ENCODE results near the gene IL17F. TPM values are rescaled to one million over a fixed set of nuclear protein-coding genes. Genes with fewer than 3 reads are reported as not detected.

The IL17F gene
- total RNA-seq, 1 experiment from 2014 or later = not detected

DNA sequence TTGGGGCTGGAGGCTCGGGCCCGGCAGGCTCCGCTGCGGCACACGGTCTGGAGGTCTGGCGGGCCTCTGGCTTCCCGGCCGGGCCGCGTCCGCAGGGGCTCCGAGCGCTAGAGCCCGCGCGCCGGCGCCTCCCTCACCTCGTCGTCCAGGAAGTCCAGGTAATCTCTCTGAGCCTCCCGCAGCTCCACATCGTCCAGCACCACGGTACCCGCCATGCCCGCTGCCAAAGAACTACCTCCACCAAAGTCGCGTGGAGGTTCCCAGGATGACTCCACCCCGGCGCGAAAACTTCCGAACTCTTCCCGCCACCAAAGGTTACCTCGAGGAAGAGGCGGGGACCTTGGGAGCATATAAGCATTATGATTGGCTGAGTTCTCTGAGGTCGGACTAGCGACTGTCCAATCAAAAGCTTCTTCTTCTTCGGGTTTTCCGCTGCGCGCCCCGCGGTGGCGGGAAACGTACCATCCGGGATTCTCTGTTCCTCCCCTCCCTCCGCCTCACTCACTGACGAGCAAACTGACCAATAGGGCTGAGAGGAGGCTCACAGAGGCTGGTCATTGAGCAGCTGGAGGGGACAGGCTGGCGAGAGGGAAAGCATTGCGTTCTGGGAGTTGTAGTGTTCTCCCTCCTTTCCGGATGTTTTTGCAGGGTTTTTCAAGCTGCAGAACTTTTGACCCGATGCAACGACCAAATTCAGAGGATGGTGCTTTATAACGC lies 40.3 kb upstream of the IL17F start, which contains the start of gene MCM3:
MCM3 (minus strand) TSS at position 283 of the 717 bp plus-strand sequence; CDS start at position 215, 68 bp downstream.
- intact Hi-C loops (cut with micrococcal nuclease) = loop anchor here (2.0 to 10.0 kb wide), 3 partner anchors 230 to 378 kb away; no protein-coding TSS in a partner anchor
- ATAC-seq (peak; percentile 97), DNase-seq (ENCODE audit: low read depth, low spot score) (peak; percentile 99)
- peaks cover 30 to 38% of the 10 kb centered on the region in 2 experiments for H3K36me3 ChIP-seq (ENCODE audit: control insufficient read depth in 1 of 2, insufficient read depth in 2 of 2, low read length in 2 of 2)
- peaks cover 4 to 22% of the 10 kb centered on the region in 2 experiments; a peak in 3 of 4 replicates for H3K4me1 ChIP-seq (ENCODE audit: control insufficient read depth in 1 of 2, insufficient read depth in 2 of 2, low read length in 2 of 2)
- H2AFZ ChIP-seq (ENCODE audit: low read depth, low read length, poor library complexity, severe bottlenecking) = peak within 1 kb of the TSS; percentile 96
- RAD21 ChIA-PET (ENCODE audit: low non-redundant PET in 1 of 2, low total read pairs in 2 of 2, uncharacterized antibody in 2 of 2, unreplicated experiment in 2 of 2) = interaction anchor here (0.6 to 2.3 kb wide), 2 partner anchors 115 to 395 kb away, joined by 5 to 9 read pairs; no protein-coding TSS in a partner anchor
- peak within 1 kb of the TSS; percentile 97 for H3K9ac ChIP-seq (ENCODE audit: low read length)
- no peaks in the 10 kb centered on the region for H3K9me2 ChIP-seq (ENCODE audit: insufficient read depth)
- BruUV-seq (replicated peaks) = no TSS peak
- H3K79me2 ChIP-seq (ENCODE audit: insufficient read depth, low read length) = peaks cover 49% of the 10 kb centered on the region
- H3K9me3 ChIP-seq (ENCODE audit: control insufficient read depth in 1 of 2, insufficient read depth in 1 of 2, low read depth in 1 of 2, low read length in 2 of 2) = no peaks in the 10 kb centered on the region
- peak within 1 kb of the TSS; percentile 88 to 92 for H3K4me3 ChIP-seq (replicated peaks in 1 of 2; ENCODE audit: low read depth in 1 of 2, low read length in 2 of 2)
- H3K27me3 ChIP-seq (ENCODE audit: insufficient read depth, low read length) = no peaks in the 10 kb centered on the region
- POLR2A ChIA-PET = interaction anchor here (0.7 to 1.5 kb wide), 4 partner anchors 15 to 137 kb away, joined by 3 to 5 read pairs (median 3); no protein-coding TSS in a partner anchor
- peaks cover 17% of the 10 kb centered on the region; the same call in 1 of the 2 replicates for H4K20me1 ChIP-seq (ENCODE audit: insufficient read depth)
- H3K27ac ChIP-seq (ENCODE audit: low read depth, low read length) = peak within 1 kb of the TSS; percentile 81
- peak within 1 kb of the TSS; percentile 82 for H3K4me2 ChIP-seq (ENCODE audit: low read length)
- CTCF ChIA-PET = interaction anchor here (0.8 to 3.3 kb wide), 6 partner anchors 68 to 1444 kb away, joined by 3 to 45 read pairs (median 5); no protein-coding TSS in a partner anchor
- TF ChIP-seq POLR2A (IDR thresholded peaks at IDR 0.05; ENCODE audit: borderline replicate concordance, extremely low read depth, insufficient read depth, insufficient read length) (no peak), EZH2 (IDR thresholded peaks at IDR 0.05) (no peak), EGR1 (IDR thresholded peaks at IDR 0.05; ENCODE audit: low read depth) (no peak), EZH2phosphoT487 (IDR thresholded peaks at IDR 0.05; ENCODE audit: borderline replicate concordance) (no peak), SP1 (IDR thresholded peaks at IDR 0.05; ENCODE audit: low read depth) (peak; percentile 99), SRF (IDR thresholded peaks at IDR 0.05; ENCODE audit: low read depth) (0 out of 2 replicates have a peak, but pooled peaks have one; percentile 19), CBX3 (IDR thresholded peaks at IDR 0.05; ENCODE audit: low read depth) (no peak), SIN3A (IDR thresholded peaks at IDR 0.05; ENCODE audit: low read depth) (peak; percentile 95), ELF1 (IDR thresholded peaks at IDR 0.05; ENCODE audit: borderline replicate concordance, low read depth) (peak; percentile 61), ZNF274 (IDR thresholded peaks at IDR 0.05; ENCODE audit: low read depth, low read length) (no peak), CEBPB (IDR thresholded peaks at IDR 0.05; ENCODE audit: low read depth) (no peak), JUND (IDR thresholded peaks at IDR 0.05) (no peak), ZFX (IDR thresholded peaks at IDR 0.05) (peak; percentile 91), FOSL1 (IDR thresholded peaks at IDR 0.05; ENCODE audit: low read depth) (no peak), POLR2AphosphoS5 (IDR thresholded peaks at IDR 0.05; ENCODE audit: low read depth, low read length) (peak; percentile 66), YY1 (IDR thresholded peaks at IDR 0.05; ENCODE audit: extremely low read depth, insufficient replicate concordance, low read depth, low read length) (no peak)
- TF ChIP-seq, protein P1, sequence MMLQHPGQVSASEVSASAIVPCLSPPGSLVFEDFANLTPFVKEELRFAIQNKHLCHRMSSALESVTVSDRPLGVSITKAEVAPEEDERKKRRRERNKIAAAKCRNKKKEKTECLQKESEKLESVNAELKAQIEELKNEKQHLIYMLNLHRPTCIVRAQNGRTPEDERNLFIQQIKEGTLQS (IDR thresholded peaks at IDR 0.05) = no peak
- TF ChIP-seq, protein P2, sequence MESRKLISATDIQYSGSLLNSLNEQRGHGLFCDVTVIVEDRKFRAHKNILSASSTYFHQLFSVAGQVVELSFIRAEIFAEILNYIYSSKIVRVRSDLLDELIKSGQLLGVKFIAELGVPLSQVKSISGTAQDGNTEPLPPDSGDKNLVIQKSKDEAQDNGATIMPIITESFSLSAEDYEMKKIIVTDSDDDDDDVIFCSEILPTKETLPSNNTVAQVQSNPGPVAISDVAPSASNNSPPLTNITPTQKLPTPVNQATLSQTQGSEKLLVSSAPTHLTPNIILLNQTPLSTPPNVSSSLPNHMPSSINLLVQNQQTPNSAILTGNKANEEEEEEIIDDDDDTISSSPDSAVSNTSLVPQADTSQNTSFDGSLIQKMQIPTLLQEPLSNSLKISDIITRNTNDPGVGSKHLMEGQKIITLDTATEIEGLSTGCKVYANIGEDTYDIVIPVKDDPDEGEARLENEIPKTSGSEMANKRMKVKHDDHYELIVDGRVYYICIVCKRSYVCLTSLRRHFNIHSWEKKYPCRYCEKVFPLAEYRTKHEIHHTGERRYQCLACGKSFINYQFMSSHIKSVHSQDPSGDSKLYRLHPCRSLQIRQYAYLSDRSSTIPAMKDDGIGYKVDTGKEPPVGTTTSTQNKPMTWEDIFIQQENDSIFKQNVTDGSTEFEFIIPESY (IDR thresholded peaks at IDR 0.05; ENCODE audit: extremely low read depth, insufficient replicate concordance, low read length) = no peak
- TF ChIP-seq, protein P3, sequence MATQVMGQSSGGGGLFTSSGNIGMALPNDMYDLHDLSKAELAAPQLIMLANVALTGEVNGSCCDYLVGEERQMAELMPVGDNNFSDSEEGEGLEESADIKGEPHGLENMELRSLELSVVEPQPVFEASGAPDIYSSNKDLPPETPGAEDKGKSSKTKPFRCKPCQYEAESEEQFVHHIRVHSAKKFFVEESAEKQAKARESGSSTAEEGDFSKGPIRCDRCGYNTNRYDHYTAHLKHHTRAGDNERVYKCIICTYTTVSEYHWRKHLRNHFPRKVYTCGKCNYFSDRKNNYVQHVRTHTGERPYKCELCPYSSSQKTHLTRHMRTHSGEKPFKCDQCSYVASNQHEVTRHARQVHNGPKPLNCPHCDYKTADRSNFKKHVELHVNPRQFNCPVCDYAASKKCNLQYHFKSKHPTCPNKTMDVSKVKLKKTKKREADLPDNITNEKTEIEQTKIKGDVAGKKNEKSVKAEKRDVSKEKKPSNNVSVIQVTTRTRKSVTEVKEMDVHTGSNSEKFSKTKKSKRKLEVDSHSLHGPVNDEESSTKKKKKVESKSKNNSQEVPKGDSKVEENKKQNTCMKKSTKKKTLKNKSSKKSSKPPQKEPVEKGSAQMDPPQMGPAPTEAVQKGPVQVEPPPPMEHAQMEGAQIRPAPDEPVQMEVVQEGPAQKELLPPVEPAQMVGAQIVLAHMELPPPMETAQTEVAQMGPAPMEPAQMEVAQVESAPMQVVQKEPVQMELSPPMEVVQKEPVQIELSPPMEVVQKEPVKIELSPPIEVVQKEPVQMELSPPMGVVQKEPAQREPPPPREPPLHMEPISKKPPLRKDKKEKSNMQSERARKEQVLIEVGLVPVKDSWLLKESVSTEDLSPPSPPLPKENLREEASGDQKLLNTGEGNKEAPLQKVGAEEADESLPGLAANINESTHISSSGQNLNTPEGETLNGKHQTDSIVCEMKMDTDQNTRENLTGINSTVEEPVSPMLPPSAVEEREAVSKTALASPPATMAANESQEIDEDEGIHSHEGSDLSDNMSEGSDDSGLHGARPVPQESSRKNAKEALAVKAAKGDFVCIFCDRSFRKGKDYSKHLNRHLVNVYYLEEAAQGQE (IDR thresholded peaks at IDR 0.05; ENCODE audit: low read depth) = no peak
- TF ChIP-seq, protein P4, sequence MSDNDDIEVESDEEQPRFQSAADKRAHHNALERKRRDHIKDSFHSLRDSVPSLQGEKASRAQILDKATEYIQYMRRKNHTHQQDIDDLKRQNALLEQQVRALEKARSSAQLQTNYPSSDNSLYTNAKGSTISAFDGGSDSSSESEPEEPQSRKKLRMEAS (IDR thresholded peaks at IDR 0.05) = peak; percentile 94
